ENCODE measurements around the gene DHRS13. TPM values are rescaled to one million over a fixed set of nuclear protein-coding genes. Genes with fewer than 3 reads are reported as not detected.
A peak's percentile ranks its signal among the peaks of the same experiment; 100 is the strongest.

DHRS13 gene, protein sequence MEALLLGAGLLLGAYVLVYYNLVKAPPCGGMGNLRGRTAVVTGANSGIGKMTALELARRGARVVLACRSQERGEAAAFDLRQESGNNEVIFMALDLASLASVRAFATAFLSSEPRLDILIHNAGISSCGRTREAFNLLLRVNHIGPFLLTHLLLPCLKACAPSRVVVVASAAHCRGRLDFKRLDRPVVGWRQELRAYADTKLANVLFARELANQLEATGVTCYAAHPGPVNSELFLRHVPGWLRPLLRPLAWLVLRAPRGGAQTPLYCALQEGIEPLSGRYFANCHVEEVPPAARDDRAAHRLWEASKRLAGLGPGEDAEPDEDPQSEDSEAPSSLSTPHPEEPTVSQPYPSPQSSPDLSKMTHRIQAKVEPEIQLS
- total RNA-seq (27.1 and 28.1 TPM in 2 replicates), polyA plus RNA-seq (9.7 and 11.9 TPM in 2 replicates), polyA minus RNA-seq (16.2 and 20.1 TPM in 2 replicates)
- 16.2 TPM for total RNA-seq (2013)

DNA sequence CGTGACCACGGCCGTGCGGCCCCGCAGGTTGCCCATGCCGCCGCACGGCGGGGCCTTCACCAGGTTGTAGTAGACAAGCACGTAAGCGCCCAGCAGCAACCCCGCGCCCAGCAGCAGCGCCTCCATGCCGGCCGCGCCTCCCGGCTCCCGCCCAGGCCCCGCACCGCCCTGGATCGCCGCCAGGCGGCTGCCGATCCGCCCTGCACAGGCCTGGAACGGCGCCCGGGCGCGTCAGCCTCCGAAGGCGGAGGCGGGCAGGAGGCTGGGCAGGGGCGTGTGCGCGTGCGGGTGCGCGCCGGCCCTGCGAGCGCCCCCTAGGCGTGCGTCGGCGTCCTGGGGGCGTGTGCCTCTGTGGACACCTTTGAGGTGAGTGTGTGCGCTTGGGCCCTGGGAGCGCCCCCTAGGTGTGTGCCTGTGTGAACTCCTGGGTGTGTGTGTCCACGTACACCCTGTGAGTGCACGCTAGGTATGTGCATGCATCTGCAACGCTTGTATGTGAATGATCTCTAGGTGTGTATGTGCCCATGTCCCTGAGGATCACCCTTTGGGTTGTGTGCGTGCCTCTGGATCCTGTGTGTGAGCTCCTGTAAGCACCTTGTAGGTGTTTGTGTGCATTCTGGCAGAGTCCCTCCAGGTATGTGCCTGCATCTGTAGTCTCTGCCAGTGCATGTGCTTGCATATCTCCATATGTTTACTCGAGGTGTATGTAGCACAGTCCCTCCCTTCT lies at the start of gene DHRS13:
Gene DHRS13, minus strand, starts transcription at position 261 of the 727 bp plus-strand sequence. Its CDS starts 135 bp downstream, at position 126.
- Mint-ChIP-seq H3K4me3 (peak within 1 kb of the TSS; percentile 88), H3K4me1 (peaks cover 34% of the 10 kb centered on the region), H3K9me3 (ENCODE audit: insufficient read depth) (no peaks in the 10 kb centered on the region), H3K27me3 (no peaks in the 10 kb centered on the region), H3K27ac (peak within 1 kb of the TSS; percentile 88)
- Histone ChIP-seq H3K4me3 (ENCODE audit: control extremely low read depth in 1 of 5, extremely low read depth in 1 of 5, insufficient read depth in 1 of 5, low read depth in 2 of 5, low read length in 4 of 5) (peak within 1 kb of the TSS; percentile 68 to 90 (median 76)), H4K20me1 (ENCODE audit: control insufficient read depth, insufficient read depth, low read length, poor library complexity, severe bottlenecking) (no peaks in the 10 kb centered on the region), H3K4me1 (ENCODE audit: control insufficient read depth in 2 of 2, insufficient read depth in 2 of 2, low read length in 2 of 2) (peaks cover 18 to 32% of the 10 kb centered on the region in 2 donors), H3K9me3 (ENCODE audit: control extremely low read depth in 1 of 3, control insufficient read depth in 2 of 3, insufficient read depth in 1 of 3, low read length in 2 of 3) (no peaks in the 10 kb centered on the region), H3K27ac (ENCODE audit: low read length in 2 of 2) (peak within 1 kb of the TSS; percentile 61 to 77), H3K36me3 (replicated peaks in 1 of 2; ENCODE audit: control extremely low read depth in 1 of 2, control insufficient read depth in 1 of 2, extremely low read depth in 1 of 2, insufficient read depth in 2 of 2, low read length in 1 of 2) (peaks cover 0 to 29% of the 10 kb centered on the region in 2 experiments), H3K27me3 (replicated peaks in 1 of 4; ENCODE audit: control extremely low read depth in 1 of 4, control insufficient read depth in 3 of 4, insufficient read depth in 4 of 4, low read length in 3 of 4) (no peaks in the 10 kb centered on the region), H3K79me2 (ENCODE audit: control insufficient read depth, insufficient read depth, low read length) (peaks cover 42% of the 10 kb centered on the region), H3K4me2 (replicated peaks; ENCODE audit: low read depth, low read length, poor library complexity, severe bottlenecking) (peak within 1 kb of the TSS; percentile 91), H3K9ac (ENCODE audit: low read length) (peak within 1 kb of the TSS; percentile 87), H2AFZ (ENCODE audit: insufficient read depth, low read depth, low read length, poor library complexity, severe bottlenecking) (peak within 1 kb of the TSS; percentile 94)
- no peak for TF ChIP-seq EZH2 (IDR thresholded peaks at IDR 0.05; ENCODE audit: borderline replicate concordance, insufficient read depth, low read depth, low read length, poor library complexity, severe bottlenecking)
- TF ChIP-seq, protein P1, sequence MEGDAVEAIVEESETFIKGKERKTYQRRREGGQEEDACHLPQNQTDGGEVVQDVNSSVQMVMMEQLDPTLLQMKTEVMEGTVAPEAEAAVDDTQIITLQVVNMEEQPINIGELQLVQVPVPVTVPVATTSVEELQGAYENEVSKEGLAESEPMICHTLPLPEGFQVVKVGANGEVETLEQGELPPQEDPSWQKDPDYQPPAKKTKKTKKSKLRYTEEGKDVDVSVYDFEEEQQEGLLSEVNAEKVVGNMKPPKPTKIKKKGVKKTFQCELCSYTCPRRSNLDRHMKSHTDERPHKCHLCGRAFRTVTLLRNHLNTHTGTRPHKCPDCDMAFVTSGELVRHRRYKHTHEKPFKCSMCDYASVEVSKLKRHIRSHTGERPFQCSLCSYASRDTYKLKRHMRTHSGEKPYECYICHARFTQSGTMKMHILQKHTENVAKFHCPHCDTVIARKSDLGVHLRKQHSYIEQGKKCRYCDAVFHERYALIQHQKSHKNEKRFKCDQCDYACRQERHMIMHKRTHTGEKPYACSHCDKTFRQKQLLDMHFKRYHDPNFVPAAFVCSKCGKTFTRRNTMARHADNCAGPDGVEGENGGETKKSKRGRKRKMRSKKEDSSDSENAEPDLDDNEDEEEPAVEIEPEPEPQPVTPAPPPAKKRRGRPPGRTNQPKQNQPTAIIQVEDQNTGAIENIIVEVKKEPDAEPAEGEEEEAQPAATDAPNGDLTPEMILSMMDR (IDR thresholded peaks at IDR 0.05), result peak; percentile 100
- WGBS (ENCODE audit: insufficient coverage), result 2% methylated on average over 54 of the region's 55 CpGs
- peak; percentile 90 for ATAC-seq (ENCODE audit: low read depth)
- peak; percentile 98 for DNase-seq
- intact Hi-C loops (cut with micrococcal nuclease), result loop anchor here (1.0 to 5.0 kb wide), 9 partner anchors 14 to 256 kb away; partner anchors contain the start of genes BLTP2, FAM222B and PHF12
- POLR2A ChIA-PET, result interaction anchor here (0.7 to 2.1 kb wide), 6 partner anchors 10 to 176 kb away, joined by 3 to 17 read pairs (median 6); partner anchors contain the start of gene NEK8
- CTCF ChIA-PET, result interaction anchor here (0.6 to 9.1 kb wide), 24 partner anchors 10 to 181 kb away, joined by 3 to 137 read pairs (median 6); partner anchors contain the start of genes FAM222B, NEK8 and TLCD1
